Astrocyte (in vitro differentiated cells and primary cell): Measurements from ENCODE around the gene ACCSL. TPM values are rescaled to one million over a fixed set of nuclear protein-coding genes. Genes with fewer than 3 reads are reported as not detected.

Source experiments
- DNase-seq: peaks from one replicate; pipeline ENCODE4 v3.0.0-alpha.2; 2010; ENCODE audit warnings: low read depth
- FAIRE-seq: peaks from 2 replicates; lab custom pipeline; 2011; peaks lifted over from hg19 to GRCh38; lab: Jason Lieb, UNC
- H2AFZ ChIP-seq: 2 replicates; pipeline ENCODE4 v1.6.0; 2012; ENCODE audit warnings: low read depth, low read length, inconsistent platforms
- H3K27ac ChIP-seq: 2 replicates; pipeline ENCODE4 v1.5.1; 2011; ENCODE audit warnings: low read depth, low read length, inconsistent platforms
- H3K27me3 ChIP-seq: 2 replicates; pipeline ENCODE4 v1.6.0; 2011; ENCODE audit warnings: low read length, inconsistent platforms; ENCODE audit not compliant: insufficient read depth
- H3K36me3 ChIP-seq: 2 replicates; pipeline ENCODE4 v1.5.1; 2011; ENCODE audit warnings: low read length, inconsistent platforms; ENCODE audit not compliant: insufficient read depth
- H3K4me1 ChIP-seq: 2 replicates; pipeline ENCODE4 v1.5.1; 2011; ENCODE audit warnings: low read length, inconsistent platforms; ENCODE audit not compliant: insufficient read depth
- H3K4me2 ChIP-seq: 2 replicates; pipeline ENCODE4 v1.6.0; 2012; ENCODE audit warnings: low read length, inconsistent platforms
- H3K4me3 ChIP-seq: 2 replicates; pipeline ENCODE4 v1.5.1; 2011; ENCODE audit warnings: low read depth, mild to moderate bottlenecking, low read length, inconsistent platforms; ENCODE audit not compliant: insufficient read depth
- H3K79me2 ChIP-seq: 2 replicates; pipeline ENCODE4 v1.6.0; 2012; ENCODE audit warnings: mild to moderate bottlenecking, low read length, inconsistent platforms; ENCODE audit not compliant: insufficient read depth
- H3K9ac ChIP-seq: 2 replicates; pipeline ENCODE4 v1.6.0; 2012; ENCODE audit warnings: mild to moderate bottlenecking, low read length, inconsistent platforms
- H3K9me3 ChIP-seq: 2 replicates; pipeline ENCODE4 v1.5.1; 2012; ENCODE audit warnings: low read depth, mild to moderate bottlenecking, low read length, inconsistent platforms; ENCODE audit not compliant: insufficient read depth
- H4K20me1 ChIP-seq: 2 replicates; pipeline ENCODE4 v1.6.0; 2012; ENCODE audit warnings: low read length, inconsistent platforms; ENCODE audit not compliant: insufficient read depth
- H3K27ac Mint-ChIP-seq: one replicate; pipeline ENCODE4 v1.8.0; 2021; ENCODE audit warnings: mild to moderate bottlenecking, mixed read lengths; ENCODE audit not compliant: unreplicated experiment
- H3K27me3 Mint-ChIP-seq: one replicate; pipeline ENCODE4 v1.8.0; 2021; ENCODE audit warnings: low read depth, mixed read lengths; ENCODE audit not compliant: unreplicated experiment
- H3K36me3 Mint-ChIP-seq: one replicate; pipeline ENCODE4 v1.8.0; 2021; ENCODE audit warnings: low read depth, mixed read lengths; ENCODE audit not compliant: unreplicated experiment
- H3K4me1 Mint-ChIP-seq: one replicate; pipeline ENCODE4 v1.8.0; 2021; ENCODE audit warnings: low read depth, mixed read lengths; ENCODE audit not compliant: unreplicated experiment
- H3K4me3 Mint-ChIP-seq: one replicate; pipeline ENCODE4 v1.8.0; 2021; ENCODE audit warnings: mild to moderate bottlenecking, moderate library complexity, mixed read lengths; ENCODE audit not compliant: unreplicated experiment
- H3K9me3 Mint-ChIP-seq: one replicate; pipeline ENCODE4 v1.8.0; 2021; ENCODE audit warnings: mild to moderate bottlenecking, mixed read lengths; ENCODE audit not compliant: unreplicated experiment
- CTCF ChIP-seq: IDR thresholded peaks from 2 replicates; pipeline ENCODE4 v1.5.1; 2011; ENCODE audit warnings: low read depth, mild to moderate bottlenecking, inconsistent platforms, low read length, moderate library complexity; ENCODE audit not compliant: insufficient read depth
- EZH2 ChIP-seq: IDR thresholded peaks from 2 replicates; pipeline ENCODE4 v1.6.1; 2012; ENCODE audit warnings: mild to moderate bottlenecking, low read length, inconsistent platforms; ENCODE audit not compliant: insufficient read depth
- total RNA-seq: library from RNA; stranded (reverse); gene quantifications from 2 replicates; pipeline ENCODE4 v1.2.1, GENCODE V29; 2021

The ACCSL gene
- total RNA-seq, 1 donor from 2014 or later, result not detected

- no peak for DNase-seq
- TF ChIP-seq EZH2 (no peak), CTCF (no peak)
- Histone ChIP-seq H3K27ac (no peak overlapping the region), H2AFZ (no peak overlapping the region), H3K9ac (no peak overlapping the region), H3K27me3 (peaks cover 16% of the 10 kb centered on the region), H3K9me3 (no peaks in the 10 kb centered on the region), H4K20me1 (no peaks in the 10 kb centered on the region), H3K36me3 (no peaks in the 10 kb centered on the region), H3K4me3 (no peak overlapping the region), H3K4me1 (no peaks in the 10 kb centered on the region), H3K79me2 (no peaks in the 10 kb centered on the region), H3K4me2 (no peak overlapping the region)
- Mint-ChIP-seq H3K27ac (no peak overlapping the region), H3K9me3 (peaks cover 7% of the 10 kb centered on the region), H3K36me3 (peaks cover 2% of the 10 kb centered on the region), H3K4me3 (no peak overlapping the region), H3K27me3 (peaks cover 10% of the 10 kb centered on the region), H3K4me1 (no peaks in the 10 kb centered on the region)
- no peak for FAIRE-seq
Observed at GRCh38 chr11:44051171-44051570, 3.4 kb downstream of the ACCSL start.

- Histone ChIP-seq H4K20me1 (no peaks in the 10 kb centered on the region), H3K9ac (no peak overlapping the region), H3K36me3 (no peaks in the 10 kb centered on the region), H3K9me3 (no peaks in the 10 kb centered on the region), H3K4me3 (no peak overlapping the region), H2AFZ (no peak overlapping the region), H3K27me3 (peaks cover 5% of the 10 kb centered on the region), H3K79me2 (no peaks in the 10 kb centered on the region), H3K27ac (no peak overlapping the region), H3K4me1 (no peaks in the 10 kb centered on the region), H3K4me2 (no peak overlapping the region)
- H3K9me3 Mint-ChIP-seq, result peaks cover 2% of the 10 kb centered on the region
- H3K36me3 Mint-ChIP-seq, result no peaks in the 10 kb centered on the region
- H3K27ac Mint-ChIP-seq, result no peak overlapping the region
- peaks cover 16% of the 10 kb centered on the region for H3K27me3 Mint-ChIP-seq
- no peak for FAIRE-seq
- H3K4me3 Mint-ChIP-seq, result no peak overlapping the region
- no peaks in the 10 kb centered on the region for H3K4me1 Mint-ChIP-seq
- DNase-seq, result no peak
- TF ChIP-seq CTCF (no peak), EZH2 (no peak)
Observed at GRCh38 chr11:44057340-44057739, 9.6 kb downstream of the ACCSL start.

GRCh38 chr11:44058275-44058674, 10.5 kb downstream of the ACCSL start:
- TF ChIP-seq EZH2 (no peak), CTCF (no peak)
- Histone ChIP-seq H3K27me3 (peaks cover 5% of the 10 kb centered on the region), H3K4me1 (no peaks in the 10 kb centered on the region), H2AFZ (no peak overlapping the region), H3K4me2 (no peak overlapping the region), H3K9ac (no peak overlapping the region), H3K9me3 (no peaks in the 10 kb centered on the region), H3K27ac (no peak overlapping the region), H3K4me3 (no peak overlapping the region), H3K36me3 (no peaks in the 10 kb centered on the region), H4K20me1 (no peaks in the 10 kb centered on the region), H3K79me2 (no peaks in the 10 kb centered on the region)
- no peaks in the 10 kb centered on the region for H3K4me1 Mint-ChIP-seq
- H3K9me3 Mint-ChIP-seq, result peaks cover 2% of the 10 kb centered on the region
- H3K27ac Mint-ChIP-seq, result no peak overlapping the region
- FAIRE-seq, result no peak
- H3K4me3 Mint-ChIP-seq, result no peak overlapping the region
- no peaks in the 10 kb centered on the region for H3K36me3 Mint-ChIP-seq
- no peak for DNase-seq
- peaks cover 15% of the 10 kb centered on the region for H3K27me3 Mint-ChIP-seq
